ENCODE results near the gene ZFPM1.
A peak's percentile ranks its signal among the peaks of the same experiment; 100 is the strongest.

ZFPM1 gene

DNA sequence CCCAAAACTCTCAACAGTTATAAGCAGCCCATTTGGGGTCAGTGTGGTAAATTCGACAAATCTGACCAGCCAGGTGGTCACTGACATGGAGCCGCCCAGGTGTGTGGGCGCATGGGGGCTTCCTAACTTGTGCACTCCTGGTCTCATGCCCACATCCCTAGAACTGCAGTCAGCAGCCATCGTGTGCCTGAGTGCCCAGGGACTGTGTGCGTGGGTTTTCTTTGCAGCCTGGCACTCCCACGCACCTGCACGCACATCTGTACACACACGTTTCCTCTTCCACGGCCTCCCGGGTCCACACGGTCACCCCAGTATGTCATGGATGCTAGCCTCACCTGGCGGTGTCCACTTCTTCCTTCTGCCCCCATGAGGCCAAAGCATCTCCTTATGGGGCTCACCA lies 78.3 kb downstream of the ZFPM1 start:
- no peak for DNase-seq

DNA sequence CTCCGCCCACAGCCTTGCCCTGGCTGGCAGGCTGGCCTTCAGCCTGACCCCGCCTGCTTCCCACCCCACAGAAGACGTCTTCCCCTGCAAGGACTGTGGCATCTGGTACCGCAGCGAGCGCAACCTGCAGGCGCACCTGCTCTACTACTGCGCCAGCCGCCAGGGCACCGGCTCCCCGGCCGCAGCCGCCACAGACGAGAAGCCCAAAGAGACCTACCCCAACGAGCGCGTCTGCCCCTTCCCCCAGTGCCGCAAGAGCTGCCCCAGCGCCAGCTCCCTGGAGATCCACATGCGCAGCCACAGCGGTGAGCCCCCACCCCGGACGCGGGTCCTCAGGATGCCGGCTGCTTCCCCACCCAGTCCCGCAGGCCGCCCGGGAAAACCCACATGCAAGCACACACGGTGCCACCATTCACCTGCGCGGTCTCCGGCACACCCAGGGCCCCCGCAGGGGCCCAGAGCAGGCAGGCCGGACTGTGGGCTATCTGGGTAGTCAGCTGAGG lies 78.9 kb downstream of the ZFPM1 start:
- no peak for DNase-seq

DNA sequence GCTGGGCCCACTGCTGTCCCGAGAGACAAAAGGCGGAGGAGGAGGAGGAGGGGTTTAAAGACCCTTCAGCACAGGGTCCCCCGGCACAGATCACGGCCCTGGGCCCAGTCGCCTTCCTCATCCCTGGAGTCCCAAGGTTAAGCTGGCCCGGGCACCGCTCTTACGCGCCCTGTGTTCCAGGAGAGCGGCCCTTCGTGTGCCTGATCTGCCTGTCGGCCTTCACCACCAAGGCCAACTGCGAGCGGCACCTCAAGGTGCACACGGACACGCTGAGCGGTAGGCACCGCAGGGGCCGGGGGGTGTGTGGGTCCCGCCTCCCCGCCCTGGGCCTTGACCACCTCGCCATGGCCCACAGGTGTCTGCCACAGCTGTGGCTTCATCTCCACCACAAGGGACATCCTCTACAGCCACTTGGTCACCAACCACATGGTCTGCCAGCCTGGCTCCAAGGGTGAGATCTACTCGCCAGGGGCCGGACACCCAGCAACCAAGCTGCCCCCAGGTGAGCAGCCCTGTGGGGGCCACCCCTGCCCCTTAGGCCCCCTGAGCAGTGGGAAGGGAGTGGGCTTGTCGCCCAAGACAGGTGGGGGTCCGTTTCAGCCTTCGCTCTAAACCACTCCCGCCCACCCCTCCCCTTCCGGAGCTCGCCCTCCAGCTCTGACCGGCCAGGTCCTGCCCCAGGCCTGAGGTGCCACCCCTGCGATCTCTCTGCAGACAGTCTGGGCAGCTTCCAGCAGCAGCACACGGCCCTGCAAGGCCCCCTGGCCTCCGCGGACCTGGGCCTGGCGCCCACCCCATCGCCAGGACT lies 79.6 kb downstream of the ZFPM1 start:
- no peak for DNase-seq

DNA sequence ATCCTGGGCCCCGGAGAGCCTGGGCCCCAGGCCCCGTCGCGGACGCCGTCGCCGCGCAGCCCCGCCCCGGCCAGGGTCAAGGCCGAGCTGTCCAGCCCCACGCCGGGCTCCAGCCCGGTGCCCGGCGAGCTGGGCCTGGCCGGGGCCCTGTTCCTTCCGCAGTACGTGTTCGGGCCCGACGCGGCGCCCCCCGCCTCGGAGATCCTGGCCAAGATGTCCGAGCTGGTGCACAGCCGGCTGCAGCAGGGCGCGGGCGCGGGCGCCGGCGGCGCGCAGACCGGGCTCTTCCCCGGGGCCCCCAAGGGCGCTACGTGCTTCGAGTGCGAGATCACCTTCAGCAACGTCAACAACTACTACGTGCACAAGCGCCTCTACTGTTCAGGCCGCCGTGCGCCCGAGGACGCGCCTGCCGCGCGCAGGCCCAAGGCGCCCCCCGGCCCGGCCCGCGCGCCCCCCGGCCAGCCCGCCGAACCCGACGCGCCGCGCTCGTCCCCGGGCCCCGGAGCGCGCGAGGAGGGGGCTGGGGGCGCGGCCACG lies 80.4 kb downstream of the ZFPM1 start:
- peak; percentile 73 for DNase-seq

DNA sequence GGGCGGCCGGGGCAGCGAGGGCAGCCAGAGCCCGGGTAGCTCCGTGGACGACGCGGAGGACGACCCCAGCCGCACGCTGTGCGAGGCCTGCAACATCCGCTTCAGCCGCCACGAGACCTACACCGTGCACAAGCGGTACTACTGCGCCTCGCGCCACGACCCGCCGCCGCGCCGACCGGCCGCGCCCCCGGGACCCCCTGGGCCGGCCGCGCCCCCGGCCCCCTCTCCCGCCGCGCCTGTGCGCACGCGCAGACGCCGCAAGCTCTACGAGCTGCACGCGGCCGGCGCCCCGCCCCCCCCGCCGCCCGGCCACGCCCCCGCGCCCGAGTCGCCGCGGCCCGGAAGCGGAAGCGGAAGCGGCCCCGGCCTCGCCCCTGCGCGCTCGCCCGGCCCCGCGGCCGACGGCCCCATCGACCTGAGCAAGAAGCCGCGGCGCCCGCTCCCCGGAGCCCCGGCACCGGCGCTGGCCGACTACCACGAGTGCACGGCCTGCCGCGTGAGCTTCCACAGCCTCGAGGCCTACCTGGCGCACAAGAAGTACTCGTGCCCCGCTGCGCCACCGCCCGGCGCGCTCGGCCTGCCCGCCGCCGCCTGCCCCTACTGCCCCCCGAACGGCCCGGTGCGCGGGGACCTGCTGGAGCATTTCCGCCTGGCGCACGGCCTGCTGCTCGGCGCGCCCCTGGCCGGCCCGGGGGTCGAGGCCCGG lies 81.0 kb downstream of the ZFPM1 start:
- DNase-seq: peak; percentile 86

DNA sequence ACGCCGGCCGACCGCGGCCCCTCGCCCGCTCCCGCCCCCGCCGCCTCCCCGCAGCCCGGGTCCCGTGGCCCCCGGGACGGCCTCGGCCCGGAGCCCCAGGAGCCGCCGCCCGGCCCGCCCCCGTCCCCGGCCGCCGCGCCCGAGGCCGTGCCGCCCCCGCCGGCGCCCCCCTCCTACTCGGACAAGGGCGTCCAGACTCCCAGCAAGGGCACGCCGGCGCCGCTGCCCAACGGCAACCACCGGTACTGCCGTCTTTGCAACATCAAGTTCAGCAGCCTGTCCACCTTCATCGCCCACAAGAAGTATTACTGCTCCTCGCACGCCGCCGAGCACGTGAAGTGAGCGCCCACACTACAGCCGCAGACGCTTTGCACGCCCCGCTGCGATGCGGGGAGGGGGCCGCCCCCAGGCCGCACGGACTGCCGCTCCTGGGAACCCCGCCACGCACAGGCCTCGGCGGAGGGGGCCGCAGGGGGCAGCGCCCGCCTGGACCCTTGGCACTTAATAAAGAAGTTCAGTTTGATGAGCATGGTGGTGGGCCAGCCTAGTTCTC lies 81.6 kb downstream of the ZFPM1 start:
- DNase-seq: no peak

DNA sequence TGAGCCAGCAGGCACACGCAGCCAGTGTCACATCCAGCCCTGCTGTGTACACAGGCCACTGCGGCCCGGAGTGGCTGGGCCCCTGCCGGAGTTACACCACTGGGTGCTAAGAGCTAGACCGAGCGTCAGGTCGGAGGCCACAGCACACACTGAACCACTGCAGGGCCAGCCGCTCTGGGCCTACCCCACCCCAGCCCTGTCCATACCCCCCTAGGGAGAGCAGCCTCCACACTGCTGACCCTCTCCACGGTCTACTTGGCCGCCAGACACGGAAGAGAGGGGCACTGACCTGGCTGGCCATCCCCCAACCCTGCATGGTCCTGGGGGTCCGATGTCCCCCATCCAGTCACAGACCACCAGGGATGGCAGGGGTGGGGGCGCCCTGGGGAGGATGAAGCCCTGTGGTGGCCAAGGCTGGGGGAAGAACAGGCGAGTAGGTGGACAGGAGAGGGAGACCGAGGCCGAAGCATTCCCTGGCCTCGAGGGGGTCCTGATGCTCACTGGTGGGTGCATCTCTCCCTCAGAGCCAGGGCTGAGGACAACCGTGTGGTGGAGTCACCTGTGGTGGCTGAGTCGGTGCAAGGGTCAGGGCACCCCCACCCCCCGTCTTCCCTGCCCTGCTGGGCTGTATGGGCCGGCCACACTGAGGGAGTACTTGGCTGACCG lies 82.2 kb downstream of the ZFPM1 start:
- no peak for DNase-seq

DNA sequence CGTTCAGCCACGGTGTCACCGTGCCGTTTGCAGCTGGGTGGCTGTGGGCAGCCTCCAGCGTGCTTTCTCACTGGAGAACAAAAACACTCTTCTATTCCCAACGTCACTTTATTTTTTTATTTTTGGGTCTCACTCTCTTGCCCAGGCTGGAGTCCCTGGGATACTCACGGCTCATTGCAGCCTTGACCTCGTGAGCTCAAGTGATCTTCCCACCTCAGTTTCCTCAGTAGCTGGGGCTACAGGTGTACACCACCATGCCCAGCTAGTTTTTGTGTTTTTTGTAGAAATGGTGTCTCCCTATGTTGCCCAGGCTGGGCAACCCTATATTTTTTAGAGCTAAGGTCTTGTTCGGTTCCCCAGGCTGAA lies 82.8 kb downstream of the ZFPM1 start:
- no peak for DNase-seq

DNA sequence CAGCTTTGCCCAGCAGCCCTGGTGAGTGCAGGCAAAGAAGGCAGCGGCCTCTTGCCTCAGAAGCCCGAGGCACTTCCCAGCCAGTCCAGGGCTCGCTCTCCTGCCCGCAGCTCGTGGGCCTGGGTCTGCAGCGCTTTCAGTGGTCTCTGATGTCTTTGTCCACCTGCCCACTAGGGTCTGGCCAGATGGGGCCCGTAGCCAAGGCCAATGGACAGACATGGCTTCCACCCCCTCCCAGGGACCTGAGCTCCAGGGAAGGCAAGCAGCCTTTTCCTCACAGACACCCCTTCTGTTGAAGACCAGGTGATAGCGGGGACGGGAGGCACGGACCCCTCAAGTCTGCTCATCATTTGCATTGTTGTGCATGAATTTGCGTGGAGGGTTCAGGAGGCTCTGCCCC lies 83.4 kb downstream of the ZFPM1 start:
- DNase-seq: no peak

DNA sequence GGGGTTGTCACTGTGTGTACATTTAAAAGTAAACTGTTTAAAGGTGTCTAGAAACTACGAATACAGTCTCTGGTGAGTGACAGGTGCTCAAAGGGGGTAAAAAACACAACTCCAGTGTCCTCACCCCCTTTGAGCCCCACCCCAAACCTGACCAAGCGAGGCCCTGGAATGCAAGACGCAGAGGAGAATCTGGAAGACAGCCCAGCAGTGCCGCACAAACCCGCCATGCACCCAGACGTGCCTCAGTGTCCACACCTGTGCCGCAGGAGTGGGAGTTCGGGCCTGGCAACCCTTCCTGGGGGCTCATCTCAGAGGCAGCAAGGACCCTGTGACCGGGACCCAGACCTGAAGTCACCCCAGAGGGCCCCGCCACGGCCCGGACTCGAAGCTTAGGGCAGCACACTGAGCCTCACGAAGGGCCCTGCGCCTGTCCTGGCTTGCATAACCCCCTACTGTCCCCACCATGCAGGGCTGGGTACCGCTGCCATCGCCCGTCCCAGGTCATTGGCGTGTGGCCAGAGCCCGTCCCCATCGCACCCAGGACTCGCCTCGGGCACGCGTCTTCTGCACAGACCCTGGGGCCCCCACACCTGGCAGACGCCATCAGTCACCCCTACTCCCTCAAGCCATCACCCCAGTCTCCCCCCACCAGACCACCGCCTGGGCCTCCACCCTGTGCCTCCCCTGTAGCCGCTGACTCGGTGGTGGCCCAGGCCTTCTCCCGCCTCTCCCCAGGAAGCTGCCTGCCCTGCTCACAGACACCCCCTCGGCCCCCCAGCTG lies 84.1 kb downstream of the ZFPM1 start:
- no peak for DNase-seq

DNA sequence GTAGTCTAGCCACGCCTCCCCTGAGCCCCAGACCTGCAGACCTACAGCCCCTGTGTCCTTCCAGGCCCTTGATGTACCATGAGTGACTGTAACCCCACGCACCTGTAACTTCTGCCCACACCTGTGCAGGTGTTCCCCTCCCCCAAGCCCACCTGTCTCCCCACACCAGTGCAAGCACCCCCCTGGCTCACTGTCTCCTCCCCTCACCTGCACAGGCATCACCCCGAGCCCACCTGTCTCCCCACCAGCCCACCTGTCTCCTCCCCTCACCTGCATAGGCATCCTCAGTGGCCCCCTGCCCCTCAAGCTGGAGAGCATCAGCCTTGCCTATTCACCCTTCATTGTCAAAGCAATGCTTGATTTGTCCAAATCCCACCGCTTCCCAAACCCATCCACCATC lies 84.8 kb downstream of the ZFPM1 start:
- no peak for DNase-seq

DNA sequence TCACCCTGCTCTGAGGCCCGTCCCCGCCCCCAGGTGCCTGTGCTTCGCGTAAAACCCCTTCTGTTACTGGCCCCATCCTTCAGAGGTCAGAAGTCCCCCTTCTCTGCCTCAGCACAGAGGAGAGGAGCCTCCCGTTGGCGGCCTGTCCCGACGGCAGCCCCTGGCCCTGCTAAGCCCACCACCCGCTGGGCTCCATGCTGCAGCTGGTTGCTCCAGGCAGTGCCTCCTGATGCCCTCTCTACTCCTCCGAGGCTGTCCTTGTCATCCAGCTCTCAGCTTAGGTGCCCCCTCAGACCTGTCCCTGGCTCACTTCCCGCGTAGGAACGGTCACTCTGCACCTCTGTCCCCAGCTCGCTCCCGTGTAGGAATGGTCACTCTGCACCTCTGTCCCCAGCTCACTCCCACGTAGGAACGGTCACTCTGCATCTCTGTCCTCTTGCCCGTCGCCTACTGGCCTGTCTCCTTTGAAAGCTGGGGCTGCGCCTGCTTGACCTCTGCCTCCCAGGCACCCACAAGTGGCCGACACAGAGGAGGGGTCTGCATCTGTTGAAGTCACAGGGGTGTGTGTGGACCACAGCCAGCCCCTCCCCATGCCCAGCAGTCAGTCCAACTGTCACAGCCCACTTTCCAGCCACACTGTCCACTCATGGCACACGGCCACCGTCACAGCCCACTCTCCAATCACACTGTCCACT lies 85.4 kb downstream of the ZFPM1 start:
- DNase-seq: peak; percentile 53

DNA sequence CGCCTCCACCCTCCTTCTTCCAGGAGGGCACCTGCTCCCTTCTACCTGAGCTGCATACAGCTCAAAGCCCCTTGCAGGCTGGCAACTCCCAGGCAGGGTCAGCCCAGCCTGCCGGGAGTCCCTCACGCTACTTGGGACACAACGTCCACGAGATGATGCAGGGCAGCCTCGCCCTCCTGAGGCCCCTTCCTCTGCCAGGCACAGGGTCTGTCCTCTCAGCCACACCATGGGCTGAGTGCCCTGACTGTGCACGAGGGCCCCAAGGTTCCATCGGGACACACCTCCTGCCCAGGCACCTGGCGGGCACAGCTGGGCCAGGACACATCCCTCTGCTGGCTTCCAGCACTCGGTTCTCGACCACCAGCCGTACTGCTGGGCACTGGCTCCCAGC lies 86.2 kb downstream of the ZFPM1 start:
- DNase-seq: no peak

DNA sequence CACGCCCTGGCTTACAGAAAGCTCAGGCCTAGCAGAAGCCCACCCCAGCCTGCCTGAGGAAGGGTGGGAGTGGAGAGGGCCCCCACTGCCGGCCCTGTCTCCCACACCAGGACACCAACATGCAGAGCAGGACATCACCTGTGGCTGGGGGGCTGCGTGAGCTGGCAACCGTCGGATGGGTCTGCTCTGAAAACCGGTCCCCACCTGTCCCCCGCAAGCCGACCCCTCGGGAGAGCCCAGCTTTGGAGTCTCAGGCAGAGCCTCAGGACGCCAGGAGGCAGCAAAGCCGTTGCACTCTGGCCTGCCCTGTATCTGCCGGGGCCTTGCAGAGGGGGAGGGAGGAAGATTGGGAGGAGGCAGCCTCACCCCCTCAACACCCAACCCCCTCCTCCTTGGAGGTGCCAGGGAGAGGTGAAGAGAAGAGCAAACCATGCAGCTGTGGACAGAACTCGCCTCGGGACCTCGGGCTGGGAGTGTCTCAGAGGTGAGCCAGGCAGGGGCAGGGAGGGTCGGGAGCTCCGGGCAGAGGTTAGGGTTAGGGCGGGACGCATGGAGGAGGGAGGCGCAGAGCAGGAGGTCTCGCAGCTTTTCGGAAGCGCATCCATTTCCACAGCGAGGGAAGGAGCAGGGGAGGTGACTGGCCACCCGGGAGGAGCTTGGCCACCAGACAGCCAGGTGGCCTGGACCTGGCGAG lies 86.7 kb downstream of the ZFPM1 start:
- DNase-seq: no peak

DNA sequence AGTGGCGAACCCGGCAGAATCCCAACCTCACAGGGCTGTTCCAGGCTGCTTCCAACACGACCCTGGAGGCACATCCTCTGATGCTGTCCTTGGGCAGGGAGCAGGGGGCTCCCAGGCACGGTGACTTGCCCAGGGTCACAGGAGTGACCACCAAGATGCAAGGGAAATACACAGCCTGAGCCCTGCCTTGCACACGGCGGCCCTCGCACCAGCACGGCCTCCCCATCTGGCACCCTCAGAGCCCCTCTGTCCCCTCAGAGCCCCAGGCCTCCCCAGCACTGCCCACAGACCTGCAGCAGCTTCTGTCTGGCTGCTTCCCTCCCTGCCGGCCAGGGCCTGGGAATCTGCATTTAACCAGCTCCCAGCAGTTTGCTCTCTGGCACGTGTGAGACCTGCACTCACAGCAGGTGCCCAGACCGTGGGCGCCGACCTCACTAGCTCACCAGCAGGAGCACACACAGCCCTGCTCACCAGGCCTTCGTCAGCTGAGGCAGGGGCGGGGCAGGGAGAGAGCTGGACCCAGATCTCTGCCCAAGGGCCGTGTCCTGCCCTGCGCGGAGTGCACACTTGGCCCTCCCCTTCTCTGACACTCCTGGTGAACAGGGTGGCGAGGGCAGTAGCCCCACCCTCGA lies 87.4 kb downstream of the ZFPM1 start:
- no peak for DNase-seq

DNA sequence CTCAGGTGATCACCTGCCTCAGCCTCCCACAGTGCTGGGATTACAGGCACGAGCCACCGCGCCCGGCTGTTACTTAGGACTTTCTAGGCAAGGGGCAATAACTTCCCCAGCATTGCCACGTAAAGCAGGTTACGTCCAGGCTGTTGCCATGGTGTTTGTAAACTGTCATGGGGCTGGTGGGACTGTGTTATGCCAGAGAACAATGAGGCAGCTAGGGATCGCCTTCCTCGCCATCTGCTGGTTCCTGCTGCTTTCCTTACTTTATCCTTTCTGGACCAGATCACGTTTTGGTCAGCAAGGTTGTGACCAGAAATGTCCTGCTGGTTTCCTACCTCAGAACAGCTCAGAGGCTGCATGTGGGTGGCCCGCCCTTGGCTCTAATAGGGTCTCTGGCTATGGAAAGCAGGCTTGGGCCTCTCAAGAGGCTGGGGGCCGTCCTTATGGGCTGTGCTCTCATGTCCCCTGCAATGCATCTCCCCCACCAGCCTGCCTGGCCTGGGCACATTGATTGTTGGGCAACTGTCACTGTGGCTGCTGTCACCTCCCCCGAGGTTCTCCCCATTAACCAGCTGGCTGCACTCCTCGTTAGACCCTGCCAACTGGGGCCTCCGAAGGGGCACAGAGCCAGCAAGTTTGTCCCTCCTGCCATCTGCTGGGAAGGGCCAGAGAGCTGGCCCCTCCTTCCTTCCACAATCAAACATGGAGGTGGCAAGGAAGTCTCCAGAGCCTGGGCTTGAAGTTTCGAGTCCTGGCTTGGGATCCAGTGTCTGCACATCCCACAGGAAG lies 88.9 kb downstream of the ZFPM1 start:
- peak; percentile 51 for DNase-seq

DNA sequence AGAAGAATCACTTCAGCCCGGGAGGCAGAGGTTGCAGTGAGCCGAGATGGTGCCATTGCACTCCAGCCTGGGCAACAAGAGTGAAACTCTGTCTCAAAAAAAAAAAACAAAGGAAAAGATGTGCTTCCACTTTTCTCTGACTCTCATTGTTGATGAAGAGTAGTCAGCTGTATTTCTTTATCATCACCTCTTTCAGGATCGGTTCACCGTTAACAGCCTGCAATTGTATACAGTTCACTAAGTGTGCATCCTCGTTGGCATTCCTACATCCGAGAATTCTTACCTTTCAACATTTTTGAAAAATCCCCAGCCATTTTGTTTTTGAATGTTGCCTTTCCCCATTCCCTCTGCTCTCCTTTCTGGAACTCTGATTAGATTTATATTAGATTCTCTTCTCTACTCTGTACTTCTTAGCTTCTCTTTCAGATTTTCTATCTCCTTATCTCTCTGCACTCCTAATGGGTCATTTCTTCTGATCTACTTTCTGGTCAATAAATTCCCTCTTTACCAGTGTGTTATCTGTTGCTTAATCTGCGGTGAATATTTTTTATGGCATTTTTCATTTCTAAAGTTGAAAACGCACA lies 90.2 kb downstream of the ZFPM1 start:
- DNase-seq: no peak

DNA sequence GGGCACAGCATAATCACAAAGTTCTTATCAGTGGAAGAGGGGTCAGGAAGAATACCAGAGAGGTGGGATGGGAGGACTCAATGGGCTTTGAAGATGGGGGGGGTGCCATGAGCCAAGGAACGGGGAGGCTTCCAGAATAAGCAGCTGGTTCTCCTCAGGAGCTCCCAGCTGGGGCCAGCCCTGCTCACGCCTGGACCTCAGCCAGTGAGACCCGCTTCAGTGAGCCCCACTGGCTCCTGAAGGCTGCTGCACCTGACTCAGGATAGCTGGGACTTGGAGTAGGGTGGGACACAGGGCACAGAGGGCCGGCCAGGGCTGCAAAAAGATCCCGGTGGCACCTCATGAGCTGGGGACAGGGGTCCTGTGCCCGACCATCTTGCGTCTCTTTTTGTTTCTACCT lies 92.7 kb downstream of the ZFPM1 start:
- DNase-seq: no peak

DNA sequence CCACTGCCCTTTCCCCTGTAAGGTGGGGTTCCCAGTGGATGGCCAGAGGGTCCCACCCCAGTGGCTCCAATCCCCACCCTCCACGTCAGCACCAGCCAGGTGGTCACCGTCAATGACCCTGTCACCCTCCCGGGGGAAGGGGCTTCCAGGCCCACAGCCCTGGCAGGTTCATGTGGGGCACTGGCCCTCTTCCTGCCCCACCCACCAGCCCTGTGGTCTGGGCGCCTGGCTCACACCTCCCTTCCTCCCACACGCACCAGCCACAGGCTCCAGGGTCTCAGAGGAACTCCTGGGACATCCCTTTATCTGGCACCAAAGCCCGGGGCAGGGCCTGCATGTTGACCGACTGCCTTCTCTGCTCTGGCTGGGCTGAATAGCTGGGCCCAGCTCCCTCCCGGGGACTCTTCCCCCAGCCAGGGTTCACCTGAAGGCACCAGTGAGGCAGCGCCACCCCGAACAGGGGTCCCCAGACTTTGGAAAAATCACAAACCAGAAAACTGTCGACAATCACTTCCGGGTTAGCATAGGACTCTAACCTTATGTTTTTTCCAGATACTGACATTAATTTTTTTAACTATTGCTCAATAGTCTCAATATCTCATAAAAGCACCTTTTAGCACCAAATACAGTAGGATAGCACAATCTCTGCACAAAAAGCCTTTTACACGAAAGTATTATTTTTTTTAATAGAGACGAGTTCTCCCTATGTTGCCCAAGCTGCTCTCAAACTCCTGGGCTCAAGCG lies 95.2 kb downstream of the ZFPM1 start:
- DNase-seq: no peak
